ENCODE results near the gene SETD3.

DNA sequence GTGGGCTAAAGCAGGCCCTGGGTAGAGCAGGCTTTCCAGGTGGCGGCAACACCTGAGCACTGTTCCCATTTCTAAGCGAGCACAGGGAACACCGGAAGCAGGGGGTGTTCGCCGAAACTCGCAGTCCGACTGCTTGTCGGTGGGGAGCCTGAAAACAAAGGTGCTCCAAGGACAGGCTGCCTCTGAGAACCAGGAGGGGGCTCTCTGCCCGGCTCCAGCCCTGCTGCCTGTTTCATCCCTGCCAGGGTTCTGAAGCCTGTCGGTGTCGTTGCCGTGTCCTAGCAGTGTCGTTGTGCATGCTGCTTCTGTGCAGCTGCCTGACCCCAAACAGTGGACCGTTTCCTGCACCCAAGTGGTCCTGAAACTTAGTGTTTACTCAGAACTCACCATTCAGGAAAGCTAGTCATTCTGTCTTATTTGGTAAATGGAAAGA, 22.3 kb upstream of the SETD3 start:
- TF ChIP-seq, protein P1, sequence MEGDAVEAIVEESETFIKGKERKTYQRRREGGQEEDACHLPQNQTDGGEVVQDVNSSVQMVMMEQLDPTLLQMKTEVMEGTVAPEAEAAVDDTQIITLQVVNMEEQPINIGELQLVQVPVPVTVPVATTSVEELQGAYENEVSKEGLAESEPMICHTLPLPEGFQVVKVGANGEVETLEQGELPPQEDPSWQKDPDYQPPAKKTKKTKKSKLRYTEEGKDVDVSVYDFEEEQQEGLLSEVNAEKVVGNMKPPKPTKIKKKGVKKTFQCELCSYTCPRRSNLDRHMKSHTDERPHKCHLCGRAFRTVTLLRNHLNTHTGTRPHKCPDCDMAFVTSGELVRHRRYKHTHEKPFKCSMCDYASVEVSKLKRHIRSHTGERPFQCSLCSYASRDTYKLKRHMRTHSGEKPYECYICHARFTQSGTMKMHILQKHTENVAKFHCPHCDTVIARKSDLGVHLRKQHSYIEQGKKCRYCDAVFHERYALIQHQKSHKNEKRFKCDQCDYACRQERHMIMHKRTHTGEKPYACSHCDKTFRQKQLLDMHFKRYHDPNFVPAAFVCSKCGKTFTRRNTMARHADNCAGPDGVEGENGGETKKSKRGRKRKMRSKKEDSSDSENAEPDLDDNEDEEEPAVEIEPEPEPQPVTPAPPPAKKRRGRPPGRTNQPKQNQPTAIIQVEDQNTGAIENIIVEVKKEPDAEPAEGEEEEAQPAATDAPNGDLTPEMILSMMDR (IDR thresholded peaks at IDR 0.05): no peak
- TF ChIP-seq POLR2A (IDR thresholded peaks at IDR 0.05): no peak

All from right lobe of liver (tissue), 4 donors.